HG03342 (cell line): ENCODE results near the gene NOTCH4.

Experiments
- ATAC-seq: cut with Tn5 transposase; IDR thresholded peaks from one replicate; pipeline ENCODE4 v1.9.1; 2021; ENCODE audit warnings: mild to moderate bottlenecking, moderate library complexity; ENCODE audit not compliant: unreplicated experiment

Gene NOTCH4

DNA sequence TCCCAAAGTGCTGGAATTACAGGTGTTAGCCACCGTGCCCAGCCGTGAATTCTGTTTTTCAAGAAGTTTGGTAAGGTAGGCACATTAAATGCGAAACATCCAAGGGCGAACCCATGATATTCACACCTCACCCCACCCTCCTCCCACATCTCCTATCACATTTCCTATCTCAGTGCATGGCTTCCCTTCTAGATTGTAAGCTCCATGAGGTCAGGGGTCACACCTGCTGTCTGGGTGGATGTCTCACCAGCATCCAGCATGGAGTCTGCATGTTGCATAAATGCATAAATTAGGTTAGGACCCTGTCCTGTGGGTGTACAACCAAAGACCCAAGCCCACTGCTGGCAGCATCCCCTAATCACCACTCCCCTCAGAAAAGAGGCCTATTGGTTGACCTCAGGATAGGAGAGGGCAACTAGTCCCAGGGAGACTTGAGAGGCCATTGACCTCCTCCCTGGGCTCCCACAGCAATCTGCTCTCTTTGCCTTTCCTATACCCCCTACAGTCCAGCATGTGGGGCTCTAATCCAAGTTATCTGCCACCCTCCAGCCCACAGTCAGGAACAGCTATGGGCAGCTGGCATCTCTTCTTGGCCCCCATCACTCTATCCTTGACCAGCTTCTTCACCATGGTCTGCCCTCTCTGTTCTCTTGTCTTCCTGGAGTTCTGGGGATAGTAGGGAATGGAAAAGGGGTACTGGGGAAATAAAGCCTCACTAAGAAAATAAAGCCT lies 76.3 kb downstream of the NOTCH4 start:
- no peak for ATAC-seq

GRCh38 chr6:32146687-32147086 lies 77.2 kb downstream of the NOTCH4 start:
- ATAC-seq, result no peak

DNA sequence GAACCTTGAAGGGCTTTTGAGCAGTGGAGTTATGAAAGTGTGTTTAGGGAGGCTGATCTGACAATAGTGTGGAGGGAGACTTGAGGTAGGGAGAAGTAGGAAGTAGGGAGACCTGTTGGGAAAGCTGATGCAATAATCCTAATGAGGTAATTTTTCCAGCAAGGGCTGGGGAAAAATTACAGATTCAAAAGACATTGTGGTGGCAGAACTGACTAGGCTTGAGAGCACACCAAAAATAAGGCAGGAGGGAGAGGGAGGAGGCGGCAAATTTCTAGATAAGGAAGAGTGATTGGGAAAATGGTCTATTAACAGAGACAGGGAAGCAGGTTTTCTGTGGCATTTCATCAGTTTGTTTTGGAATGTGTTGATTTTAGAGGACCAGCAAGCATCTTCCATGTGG lies 77.6 kb downstream of the NOTCH4 start:
- ATAC-seq, result no peak
